ENCODE measurements around the gene KCNJ3. TPM values are rescaled to one million over a fixed set of nuclear protein-coding genes. Genes with fewer than 3 reads are reported as not detected.
A peak's percentile ranks its signal among the peaks of the same experiment; 100 is the strongest.
"Not testable (repeated sequence)": the region's sequence is repeated elsewhere in the genome, so short reads cannot be mapped to it uniquely, and the experiment has no call there.

Gene KCNJ3
- total RNA-seq, 1 donor from 2014 or later, result 3.2 TPM

GRCh38 chr2:154846842-154847241, 148.3 kb downstream of the KCNJ3 start:
- no peak for DNase-seq

DNA sequence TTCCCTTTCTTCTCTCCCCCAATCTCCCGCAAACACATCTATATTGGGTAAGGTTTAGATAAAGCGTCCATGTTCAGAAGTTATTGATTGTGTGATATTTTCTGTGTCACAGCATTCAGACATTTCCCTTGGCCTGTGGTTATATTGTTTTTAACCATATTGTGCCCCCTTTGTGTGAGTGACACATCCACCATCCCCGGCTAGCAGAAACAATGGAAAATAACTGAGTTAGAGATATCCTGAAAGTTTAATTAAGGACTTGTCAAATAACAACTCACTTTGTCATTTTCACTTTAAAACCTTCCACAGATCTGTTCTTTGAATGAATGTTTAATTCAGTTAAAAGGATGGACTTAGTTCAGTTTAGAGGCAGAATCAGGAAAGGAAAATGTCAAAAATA, 151.0 kb downstream of the KCNJ3 start:
- DNase-seq, result no peak

GRCh38 chr2:154850532-154850931, 152.0 kb downstream of the KCNJ3 start:
- DNase-seq, result no peak

- peak; percentile 10 for DNase-seq
Measured at GRCh38 chr2:154855138-154855537, 156.6 kb downstream of the KCNJ3 start.

- DNase-seq, result not testable (repeated sequence)
Measured at GRCh38 chr2:154867151-154867550, 168.7 kb downstream of the KCNJ3 start.

DNA sequence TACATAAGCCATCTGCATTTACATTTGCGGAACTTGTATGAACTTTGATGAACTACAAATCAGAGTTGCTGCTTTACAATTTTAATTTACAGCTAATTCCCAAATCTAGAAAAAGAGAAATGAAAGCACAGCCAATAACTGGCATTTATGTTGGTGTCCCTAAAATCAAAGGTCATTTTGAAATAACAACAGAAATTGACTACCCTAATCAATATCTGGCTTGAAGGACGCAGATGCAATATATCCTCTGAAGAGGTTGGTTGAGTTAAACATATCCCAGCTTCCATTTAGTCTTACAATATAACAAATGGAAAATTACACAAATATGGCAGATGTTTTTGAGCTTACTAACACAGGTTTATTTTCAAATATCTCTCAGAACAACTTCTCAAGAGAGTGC, 177.5 kb downstream of the KCNJ3 start:
- DNase-seq, result no peak

DNA sequence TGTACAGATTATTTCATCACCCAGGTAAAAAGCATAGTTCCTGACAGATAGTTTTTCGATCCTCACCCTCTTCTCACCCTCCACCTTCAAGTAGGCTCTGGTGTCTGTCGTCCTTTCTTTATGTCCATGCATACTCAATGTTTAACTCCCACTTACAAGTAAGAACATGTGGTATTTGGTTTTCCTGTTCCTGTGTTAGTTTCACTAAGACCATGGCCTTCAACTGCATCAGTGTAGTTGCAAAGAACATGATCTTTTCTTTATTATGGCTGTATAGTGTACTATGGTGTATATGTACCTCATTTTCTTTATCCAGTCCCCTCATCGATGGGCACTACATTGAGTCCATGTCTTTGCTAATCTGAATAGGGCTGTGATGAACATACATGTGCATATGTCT, 184.2 kb downstream of the KCNJ3 start:
- DNase-seq, result no peak

- DNase-seq, result no peak
Measured at GRCh38 chr2:154886316-154886715, 187.8 kb downstream of the KCNJ3 start.

- no peak for DNase-seq
Measured at GRCh38 chr2:154898269-154898668, 199.8 kb downstream of the KCNJ3 start.

GRCh38 chr2:154901063-154901462, 202.6 kb downstream of the KCNJ3 start:
- no peak for DNase-seq
